HepG2 (cell line): ENCODE measurements around the gene MILR1. TPM values are rescaled to one million over a fixed set of nuclear protein-coding genes. Genes with fewer than 3 reads are reported as not detected.
A peak's percentile ranks its signal among the peaks of the same experiment; 100 is the strongest.

Experiments
- EED ChIP-seq: sonication (generic); formaldehyde crosslinking; IDR thresholded peaks from 2 replicates; pipeline ENCODE4 v1.5.0; 2020; ENCODE audit warnings: mild to moderate bottlenecking, missing genetic modification reagents
- HMG20B ChIP-seq: conservative IDR thresholded peaks from 2 replicates; pipeline ENCODE4 v1.6.1; 2016; ENCODE audit warnings: missing genetic modification reagents, missing compliant biosample characterization
- MTA1 ChIP-seq: sonication (generic); formaldehyde crosslinking; IDR thresholded peaks from 2 replicates; pipeline ENCODE4 v1.4.0; 2020; ENCODE audit warnings: missing genetic modification reagents, mild to moderate bottlenecking, borderline replicate concordance
- NFATC3 ChIP-seq: sonication (generic); formaldehyde crosslinking; IDR thresholded peaks from 2 replicates; pipeline ENCODE4 v1.5.1; 2020; ENCODE audit warnings: mild to moderate bottlenecking, missing genetic modification reagents
- RFXANK ChIP-seq: IDR thresholded peaks from 2 replicates; pipeline ENCODE4 v1.6.1; 2016
- SETDB1 ChIP-seq: sonication (generic); formaldehyde crosslinking; IDR thresholded peaks from 2 replicates; pipeline ENCODE4 v1.5.1; 2020; ENCODE audit warnings: missing genetic modification reagents, mild to moderate bottlenecking, borderline replicate concordance
- TBP ChIP-seq: sonication (generic); formaldehyde crosslinking; IDR thresholded peaks from 2 replicates; pipeline ENCODE4 v1.5.0; 2020; ENCODE audit warnings: missing genetic modification reagents
- TEAD3 ChIP-seq: optimal IDR thresholded peaks from 2 replicates; pipeline ENCODE3; 2016; ENCODE audit warnings: borderline replicate concordance
- ZFP1 ChIP-seq: IDR thresholded peaks from 2 replicates; pipeline ENCODE4 v1.6.1; 2016
- ZFYVE20 ChIP-seq: sonication (generic); formaldehyde crosslinking; IDR thresholded peaks from 2 replicates; pipeline ENCODE4 v1.8.0; 2023; ENCODE audit warnings: low read depth, mild to moderate bottlenecking, moderate library complexity, missing genetic modification reagents, borderline replicate concordance
- ZNF17 ChIP-seq: sonication (generic); formaldehyde crosslinking; IDR thresholded peaks from 2 replicates; pipeline ENCODE4 v1.5.0; 2020; ENCODE audit warnings: mild to moderate bottlenecking, missing genetic modification reagents
- ZNF24 ChIP-seq: fragments of 450-650 bp; IDR thresholded peaks from 2 replicates; pipeline ENCODE4 v1.6.1; 2017; ENCODE audit warnings: antibody characterized with exemption, mild to moderate bottlenecking
- ZNF34 ChIP-seq: sonication (generic); formaldehyde crosslinking; IDR thresholded peaks from 2 replicates; pipeline ENCODE4 v1.4.0; 2020; ENCODE audit warnings: mild to moderate bottlenecking, missing genetic modification reagents, borderline replicate concordance
- ZNF451 ChIP-seq: sonication (generic); formaldehyde crosslinking; IDR thresholded peaks from 2 replicates; pipeline ENCODE4 v1.5.0; 2020; ENCODE audit warnings: mild to moderate bottlenecking, missing genetic modification reagents
- ZNF547 ChIP-seq: sonication (generic); formaldehyde crosslinking; IDR thresholded peaks from 2 replicates; pipeline ENCODE4 v1.5.1; 2020; ENCODE audit warnings: mild to moderate bottlenecking, missing genetic modification reagents
- ZNF558 ChIP-seq: sonication (generic); formaldehyde crosslinking; IDR thresholded peaks from 2 replicates; pipeline ENCODE4 v1.9.0; 2022; ENCODE audit warnings: mild to moderate bottlenecking, missing genetic modification reagents, borderline replicate concordance
- polyA plus RNA-seq, 8 experiments: library from polyadenylated mRNA; depleted of rRNA in 3 of 8; stranded (reverse) in 7 of 8; unstranded in 1 of 8; fragments of >200 nt; fragmentation: Illumina TruSeq in 4 of 8; extraction: Trizol in 4 of 8; gene quantifications; 2 replicates each; pipeline versions ENCODE4 v1.2.1 to v1.2.3, GENCODE V29; 2011 to 2016; ENCODE audit warnings: low read depth in 4 of 8, missing spikeins in 1 of 8, mixed read lengths in 1 of 8; ENCODE audit not compliant: insufficient read depth in 1 of 8
- total RNA-seq, 5 experiments: library from RNA; depleted of rRNA; stranded (reverse); fragments of >200 nt; fragmentation: Illumina TruSeq; extraction: Trizol; gene quantifications; 2 replicates each; pipeline ENCODE4 v1.2.3, GENCODE V29; 2016; ENCODE audit warnings: low read depth in 1 of 5
- TF ChIP-seq, protein P1 (sequence below): sonication (generic); formaldehyde crosslinking; IDR thresholded peaks from 2 replicates; pipeline ENCODE4 v1.5.1; 2020; ENCODE audit warnings: missing genetic modification reagents, mild to moderate bottlenecking, borderline replicate concordance
- TF ChIP-seq, protein P2 (sequence below): sonication (generic); formaldehyde crosslinking; IDR thresholded peaks from 2 replicates; pipeline ENCODE4 v1.5.0; 2020; ENCODE audit warnings: mild to moderate bottlenecking, missing genetic modification reagents
- TF ChIP-seq, protein P3 (sequence below): sonication (generic); formaldehyde crosslinking; IDR thresholded peaks from 2 replicates; pipeline ENCODE4 v1.5.1; 2020; ENCODE audit warnings: mild to moderate bottlenecking, missing genetic modification reagents
- TF ChIP-seq, protein P4 (sequence below): sonication (generic); formaldehyde crosslinking; IDR thresholded peaks from 2 replicates; pipeline ENCODE4 v1.9.0; 2021; ENCODE audit warnings: missing genetic modification reagents, borderline replicate concordance

Gene MILR1
- total and polyA plus RNA-seq, 2 of the 13 experiments (the other 11 are each of a cell fraction or from before 2014, with no cell fraction given): 0.27 to 1.7 TPM

DNA sequence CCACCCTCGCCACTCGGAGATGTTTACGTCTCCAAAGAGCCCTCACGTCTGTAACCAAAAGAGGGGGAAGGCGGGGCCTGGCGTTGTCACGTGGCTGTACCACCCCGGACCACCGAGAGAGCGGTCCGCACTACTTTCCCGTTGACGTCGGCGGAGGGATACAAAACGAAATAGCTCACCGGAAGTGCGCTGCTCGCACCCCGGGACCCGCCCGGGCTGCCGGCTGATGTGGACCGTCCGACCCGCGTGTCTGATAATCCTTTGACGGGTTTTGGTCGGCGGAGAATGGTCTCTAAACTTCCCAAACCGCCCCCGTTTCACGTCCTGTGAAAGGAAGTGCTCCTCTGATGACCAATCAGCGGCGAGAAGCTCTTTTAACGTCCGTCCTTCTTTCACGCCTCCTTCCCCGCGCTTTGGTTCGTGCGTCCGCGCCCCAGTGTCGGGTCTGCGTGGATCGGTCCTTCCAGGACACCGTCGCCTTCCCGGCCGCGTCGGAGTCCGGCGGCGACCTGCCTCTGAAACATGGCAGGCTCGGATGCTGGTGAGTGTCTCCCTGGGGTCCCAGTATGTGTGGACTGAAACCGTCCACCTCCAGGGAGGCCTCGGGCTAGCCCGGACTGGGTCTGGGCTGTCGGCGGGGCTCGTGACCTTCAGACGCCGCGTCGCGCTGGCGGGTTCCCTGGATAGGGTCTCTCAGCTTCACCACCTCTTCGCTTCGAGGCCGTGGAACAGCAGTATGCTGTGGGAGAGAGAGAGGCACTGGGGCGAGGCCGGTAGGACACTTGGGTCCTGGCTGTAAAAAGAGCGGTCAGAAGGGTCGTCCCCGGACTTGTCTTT lies 57.9 kb downstream of the MILR1 start, which contains the start of gene CEP95 (continued):
- TF ChIP-seq, protein P1, sequence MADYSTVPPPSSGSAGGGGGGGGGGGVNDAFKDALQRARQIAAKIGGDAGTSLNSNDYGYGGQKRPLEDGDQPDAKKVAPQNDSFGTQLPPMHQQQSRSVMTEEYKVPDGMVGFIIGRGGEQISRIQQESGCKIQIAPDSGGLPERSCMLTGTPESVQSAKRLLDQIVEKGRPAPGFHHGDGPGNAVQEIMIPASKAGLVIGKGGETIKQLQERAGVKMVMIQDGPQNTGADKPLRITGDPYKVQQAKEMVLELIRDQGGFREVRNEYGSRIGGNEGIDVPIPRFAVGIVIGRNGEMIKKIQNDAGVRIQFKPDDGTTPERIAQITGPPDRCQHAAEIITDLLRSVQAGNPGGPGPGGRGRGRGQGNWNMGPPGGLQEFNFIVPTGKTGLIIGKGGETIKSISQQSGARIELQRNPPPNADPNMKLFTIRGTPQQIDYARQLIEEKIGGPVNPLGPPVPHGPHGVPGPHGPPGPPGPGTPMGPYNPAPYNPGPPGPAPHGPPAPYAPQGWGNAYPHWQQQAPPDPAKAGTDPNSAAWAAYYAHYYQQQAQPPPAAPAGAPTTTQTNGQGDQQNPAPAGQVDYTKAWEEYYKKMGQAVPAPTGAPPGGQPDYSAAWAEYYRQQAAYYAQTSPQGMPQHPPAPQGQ (CRISPR knock-in tag): no peak
- TF ChIP-seq ZNF24 (no peak; the same call in 1 of the 2 replicates), RFXANK (CRISPR knock-in tag) (peak; percentile 78; the same call in 1 of the 2 replicates), ZNF547 (no peak; the same call in none of the 2 replicates), TBP (CRISPR knock-in tag) (no peak), ZFYVE20 (no peak), ZNF451 (CRISPR knock-in tag) (0 out of 2 replicates have a peak, but pooled peaks have one; percentile 42), MTA1 (CRISPR knock-in tag) (peak; percentile 79; the same call in 1 of the 2 replicates), TEAD3 (CRISPR knock-in tag) (peak; percentile 12), SETDB1 (CRISPR knock-in tag) (no peak), HMG20B (no peak; the same call in 1 of the 2 replicates), ZNF17 (CRISPR knock-in tag) (no peak), EED (peak; percentile 89; the same call in 1 of the 2 replicates), ZFP1 (CRISPR knock-in tag) (peak; percentile 48; the same call in 1 of the 2 replicates), ZNF558 (CRISPR knock-in tag) (0 out of 2 replicates have a peak, but pooled peaks have one; percentile 64), ZNF34 (CRISPR knock-in tag) (peak; percentile 93; the same call in 1 of the 2 replicates), NFATC3 (CRISPR knock-in tag) (no peak)
- TF ChIP-seq, protein P2, sequence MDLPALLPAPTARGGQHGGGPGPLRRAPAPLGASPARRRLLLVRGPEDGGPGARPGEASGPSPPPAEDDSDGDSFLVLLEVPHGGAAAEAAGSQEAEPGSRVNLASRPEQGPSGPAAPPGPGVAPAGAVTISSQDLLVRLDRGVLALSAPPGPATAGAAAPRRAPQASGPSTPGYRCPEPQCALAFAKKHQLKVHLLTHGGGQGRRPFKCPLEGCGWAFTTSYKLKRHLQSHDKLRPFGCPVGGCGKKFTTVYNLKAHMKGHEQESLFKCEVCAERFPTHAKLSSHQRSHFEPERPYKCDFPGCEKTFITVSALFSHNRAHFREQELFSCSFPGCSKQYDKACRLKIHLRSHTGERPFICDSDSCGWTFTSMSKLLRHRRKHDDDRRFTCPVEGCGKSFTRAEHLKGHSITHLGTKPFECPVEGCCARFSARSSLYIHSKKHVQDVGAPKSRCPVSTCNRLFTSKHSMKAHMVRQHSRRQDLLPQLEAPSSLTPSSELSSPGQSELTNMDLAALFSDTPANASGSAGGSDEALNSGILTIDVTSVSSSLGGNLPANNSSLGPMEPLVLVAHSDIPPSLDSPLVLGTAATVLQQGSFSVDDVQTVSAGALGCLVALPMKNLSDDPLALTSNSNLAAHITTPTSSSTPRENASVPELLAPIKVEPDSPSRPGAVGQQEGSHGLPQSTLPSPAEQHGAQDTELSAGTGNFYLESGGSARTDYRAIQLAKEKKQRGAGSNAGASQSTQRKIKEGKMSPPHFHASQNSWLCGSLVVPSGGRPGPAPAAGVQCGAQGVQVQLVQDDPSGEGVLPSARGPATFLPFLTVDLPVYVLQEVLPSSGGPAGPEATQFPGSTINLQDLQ (CRISPR knock-in tag): no peak
- TF ChIP-seq, protein P3, sequence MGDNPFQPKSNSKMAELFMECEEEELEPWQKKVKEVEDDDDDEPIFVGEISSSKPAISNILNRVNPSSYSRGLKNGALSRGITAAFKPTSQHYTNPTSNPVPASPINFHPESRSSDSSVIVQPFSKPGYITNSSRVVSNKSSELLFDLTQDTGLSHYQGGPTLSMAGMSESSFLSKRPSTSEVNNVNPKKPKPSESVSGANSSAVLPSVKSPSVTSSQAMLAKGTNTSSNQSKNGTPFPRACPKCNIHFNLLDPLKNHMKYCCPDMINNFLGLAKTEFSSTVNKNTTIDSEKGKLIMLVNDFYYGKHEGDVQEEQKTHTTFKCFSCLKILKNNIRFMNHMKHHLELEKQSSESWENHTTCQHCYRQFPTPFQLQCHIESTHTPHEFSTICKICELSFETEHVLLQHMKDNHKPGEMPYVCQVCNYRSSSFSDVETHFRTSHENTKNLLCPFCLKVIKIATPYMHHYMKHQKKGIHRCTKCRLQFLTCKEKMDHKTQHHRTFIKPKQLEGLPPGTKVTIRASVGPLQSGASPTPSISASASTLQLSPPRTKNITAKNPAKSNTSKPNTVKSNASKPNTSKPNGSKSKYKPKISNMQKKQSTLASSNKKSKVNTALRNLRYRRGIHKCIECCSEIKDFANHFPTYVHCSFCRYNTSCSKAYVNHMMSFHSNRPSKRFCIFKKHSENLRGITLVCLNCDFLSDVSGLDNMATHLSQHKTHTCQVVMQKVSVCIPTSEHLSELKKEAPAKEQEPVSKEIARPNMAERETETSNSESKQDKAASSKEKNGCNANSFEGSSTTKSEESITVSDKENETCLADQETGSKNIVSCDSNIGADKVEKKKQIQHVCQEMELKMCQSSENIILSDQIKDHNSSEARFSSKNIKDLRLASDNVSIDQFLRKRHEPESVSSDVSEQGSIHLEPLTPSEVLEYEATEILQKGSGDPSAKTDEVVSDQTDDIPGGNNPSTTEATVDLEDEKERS (CRISPR knock-in tag): no peak
- TF ChIP-seq, protein P4, sequence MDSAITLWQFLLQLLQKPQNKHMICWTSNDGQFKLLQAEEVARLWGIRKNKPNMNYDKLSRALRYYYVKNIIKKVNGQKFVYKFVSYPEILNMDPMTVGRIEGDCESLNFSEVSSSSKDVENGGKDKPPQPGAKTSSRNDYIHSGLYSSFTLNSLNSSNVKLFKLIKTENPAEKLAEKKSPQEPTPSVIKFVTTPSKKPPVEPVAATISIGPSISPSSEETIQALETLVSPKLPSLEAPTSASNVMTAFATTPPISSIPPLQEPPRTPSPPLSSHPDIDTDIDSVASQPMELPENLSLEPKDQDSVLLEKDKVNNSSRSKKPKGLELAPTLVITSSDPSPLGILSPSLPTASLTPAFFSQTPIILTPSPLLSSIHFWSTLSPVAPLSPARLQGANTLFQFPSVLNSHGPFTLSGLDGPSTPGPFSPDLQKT (CRISPR knock-in tag): no peak; the same call in 1 of the 2 replicates
